ENCODE results near the gene DDX47.

Gene DDX47

DNA sequence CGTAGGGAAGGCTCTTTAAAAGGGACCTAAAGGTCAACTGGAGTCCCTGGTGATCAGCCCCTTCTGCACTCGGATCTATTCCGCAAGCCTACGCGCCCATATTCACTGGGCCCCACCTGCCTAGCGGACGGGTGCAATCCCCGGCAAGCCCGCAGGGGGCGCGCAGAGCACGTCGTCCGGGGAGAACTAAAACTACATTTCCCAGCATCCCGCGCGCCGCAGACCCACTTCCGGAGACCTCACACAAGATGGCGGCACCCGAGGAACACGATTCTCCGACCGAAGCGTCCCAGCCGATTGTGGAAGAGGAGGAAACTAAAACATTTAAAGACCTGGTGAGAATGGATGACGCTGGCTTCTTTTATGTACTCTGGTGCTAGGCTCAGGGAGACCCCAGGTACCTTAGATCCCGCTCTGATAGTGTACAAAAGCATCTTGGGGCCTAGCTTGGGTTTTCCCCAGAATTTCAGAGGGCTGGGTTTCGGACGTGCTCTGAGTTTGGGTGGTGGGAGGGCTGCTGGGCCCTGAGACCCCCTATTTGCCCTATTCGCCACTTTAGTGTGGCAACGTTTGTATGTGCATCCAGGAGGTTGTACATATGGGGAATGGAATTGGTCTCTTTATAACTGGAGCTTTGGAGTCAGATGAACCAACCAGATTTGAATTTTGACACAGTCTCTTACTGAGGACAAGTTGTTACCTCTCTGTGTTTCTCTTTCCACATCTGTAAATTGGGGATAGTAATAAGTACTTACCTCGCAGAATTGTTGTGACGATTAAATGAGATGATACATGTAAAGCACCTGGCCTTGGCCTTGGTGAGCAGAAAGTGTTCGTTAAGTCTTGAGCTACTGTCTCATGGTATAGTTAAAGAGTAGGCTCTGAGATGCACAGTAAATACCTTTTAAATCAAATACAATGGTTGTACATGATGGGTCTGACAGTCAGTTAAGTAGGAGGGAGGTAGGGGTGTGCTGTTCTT, at the start of gene DDX47:
Gene DDX47 (plus strand): TSS at position 227 of the 982 bp plus-strand sequence. CDS start 22 bp downstream, at position 249.
- DNase-seq (ENCODE audit: low read depth, low spot score), result peak; percentile 60

DNA sequence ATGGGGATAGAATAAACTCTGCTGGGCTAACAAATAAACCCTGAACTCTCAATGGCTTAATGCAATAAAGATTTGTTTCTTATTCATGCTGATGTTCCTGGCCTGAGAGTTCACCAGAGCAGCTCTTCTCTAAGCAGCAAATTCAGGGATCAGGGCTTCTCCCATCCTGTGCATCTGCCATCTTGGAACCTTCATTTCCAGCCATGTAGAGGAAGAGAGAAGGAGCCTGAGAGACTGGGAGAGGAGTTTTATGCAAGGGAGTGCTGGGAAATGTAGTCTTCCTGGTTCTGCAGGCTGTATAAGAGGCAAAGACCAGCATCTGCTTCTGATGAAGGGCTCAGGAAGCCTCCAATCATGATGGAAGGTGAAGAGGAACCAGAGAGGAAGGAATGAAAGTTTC, 48.3 kb upstream of the DDX47 start:
- no peak for DNase-seq (ENCODE audit: low read depth, low spot score)

- no peak for DNase-seq (ENCODE audit: low read depth, low spot score)
Measured at GRCh38 chr12:12770262-12770661, 42.9 kb upstream of the DDX47 start.

- no peak for DNase-seq (ENCODE audit: low read depth, low spot score)
Measured at GRCh38 chr12:12774791-12775190, 38.4 kb upstream of the DDX47 start.

DNA sequence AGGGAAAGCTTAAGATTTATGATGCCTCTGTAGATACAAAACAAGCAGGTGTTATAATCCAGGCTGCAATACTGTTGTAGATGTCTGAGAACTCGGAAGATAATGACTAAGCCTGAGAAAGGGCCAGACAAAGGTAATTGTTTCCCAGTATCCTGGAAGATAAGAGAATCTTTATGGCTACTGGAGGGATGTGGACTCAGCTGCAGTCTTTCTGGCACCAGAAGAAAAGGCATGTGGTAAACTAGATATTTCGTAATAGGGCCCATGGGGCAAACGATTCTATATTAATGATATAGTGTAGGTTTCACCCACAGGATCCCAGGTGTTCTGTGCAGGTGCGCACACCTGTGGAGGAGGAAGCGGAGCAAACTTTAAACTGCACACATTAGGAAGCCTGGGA, 36.9 kb upstream of the DDX47 start:
- DNase-seq (ENCODE audit: low read depth, low spot score), result no peak

DNA sequence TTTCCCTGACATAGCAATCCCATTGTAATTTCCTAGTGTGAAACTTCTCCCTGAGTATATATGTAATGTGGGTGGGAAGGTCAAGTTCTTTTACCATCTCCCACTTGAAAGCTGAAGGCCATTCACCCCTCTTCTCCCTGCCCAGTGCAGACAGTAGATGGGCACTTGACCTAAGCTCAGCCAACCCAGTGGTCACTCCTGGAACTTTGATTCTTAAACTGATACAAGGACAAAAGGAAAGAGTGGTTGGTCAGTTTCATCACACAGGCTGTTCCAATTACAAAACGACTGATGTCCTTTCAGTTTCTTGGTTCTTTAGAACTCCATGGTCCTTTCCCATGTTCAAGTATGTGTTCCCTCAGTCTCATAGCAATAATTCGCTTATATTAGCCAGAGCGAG, 36.1 kb upstream of the DDX47 start:
- no peak for DNase-seq (ENCODE audit: low read depth, low spot score)

- no peak for DNase-seq (ENCODE audit: low read depth, low spot score)
Measured at GRCh38 chr12:12779007-12779406, 34.1 kb upstream of the DDX47 start.

- DNase-seq (ENCODE audit: low read depth, low spot score), result no peak
Measured at GRCh38 chr12:12779529-12779928, 33.6 kb upstream of the DDX47 start.

- DNase-seq (ENCODE audit: low read depth, low spot score), result no peak
Measured at GRCh38 chr12:12784116-12784515, 29.0 kb upstream of the DDX47 start.

DNA sequence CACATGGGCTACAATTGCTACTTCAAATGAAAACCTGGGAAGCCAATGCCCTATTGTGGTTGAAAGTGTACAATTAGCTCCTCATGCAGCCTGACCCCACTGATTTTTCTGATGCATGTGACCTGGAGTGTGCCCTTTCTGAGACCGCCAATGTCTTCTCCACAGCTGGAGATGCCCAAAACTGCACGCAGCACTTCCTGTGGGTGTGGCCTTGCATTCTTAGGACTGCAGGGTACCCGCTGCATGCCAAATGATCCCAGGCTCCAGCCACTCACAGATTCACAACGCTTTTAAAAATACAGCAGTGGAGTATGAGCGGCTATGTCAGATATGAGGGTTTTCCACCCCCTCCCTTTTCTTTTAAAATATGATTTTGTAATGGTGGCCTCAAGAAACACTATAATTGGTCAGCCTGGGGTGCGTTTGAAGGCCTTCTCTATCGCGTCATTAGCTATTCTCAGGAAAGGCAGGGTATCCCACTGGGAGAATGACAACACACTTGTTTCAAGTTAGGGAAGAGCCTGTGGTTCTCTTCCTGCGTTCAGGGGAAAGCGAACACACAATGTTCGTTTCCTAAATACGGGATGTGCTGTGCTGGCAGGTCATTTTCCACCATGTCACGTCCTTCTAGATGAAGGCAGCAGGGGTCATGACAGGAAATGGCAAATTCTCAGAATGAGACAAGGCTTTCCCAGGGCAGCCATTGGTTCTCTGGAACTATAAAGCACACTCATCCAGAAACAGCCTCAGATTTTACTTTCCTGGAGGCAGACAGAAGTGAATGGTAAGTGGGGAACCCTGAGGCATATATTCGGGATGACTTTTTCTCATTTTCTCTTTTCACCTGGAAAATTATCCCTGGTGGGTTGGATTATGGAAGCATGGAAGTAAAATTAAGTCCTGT, 28.0 kb upstream of the DDX47 start, which contains the start of gene APOLD1:
Gene APOLD1 (plus strand): TSS at position 749 of the 904 bp plus-strand sequence. CDS start 33 bp downstream, at position 782.
- DNase-seq (ENCODE audit: low read depth, low spot score), result no peak

GRCh38 chr12:12786351-12786705, 26.8 kb upstream of the DDX47 start:
- no peak for DNase-seq (ENCODE audit: low read depth, low spot score)

DNA sequence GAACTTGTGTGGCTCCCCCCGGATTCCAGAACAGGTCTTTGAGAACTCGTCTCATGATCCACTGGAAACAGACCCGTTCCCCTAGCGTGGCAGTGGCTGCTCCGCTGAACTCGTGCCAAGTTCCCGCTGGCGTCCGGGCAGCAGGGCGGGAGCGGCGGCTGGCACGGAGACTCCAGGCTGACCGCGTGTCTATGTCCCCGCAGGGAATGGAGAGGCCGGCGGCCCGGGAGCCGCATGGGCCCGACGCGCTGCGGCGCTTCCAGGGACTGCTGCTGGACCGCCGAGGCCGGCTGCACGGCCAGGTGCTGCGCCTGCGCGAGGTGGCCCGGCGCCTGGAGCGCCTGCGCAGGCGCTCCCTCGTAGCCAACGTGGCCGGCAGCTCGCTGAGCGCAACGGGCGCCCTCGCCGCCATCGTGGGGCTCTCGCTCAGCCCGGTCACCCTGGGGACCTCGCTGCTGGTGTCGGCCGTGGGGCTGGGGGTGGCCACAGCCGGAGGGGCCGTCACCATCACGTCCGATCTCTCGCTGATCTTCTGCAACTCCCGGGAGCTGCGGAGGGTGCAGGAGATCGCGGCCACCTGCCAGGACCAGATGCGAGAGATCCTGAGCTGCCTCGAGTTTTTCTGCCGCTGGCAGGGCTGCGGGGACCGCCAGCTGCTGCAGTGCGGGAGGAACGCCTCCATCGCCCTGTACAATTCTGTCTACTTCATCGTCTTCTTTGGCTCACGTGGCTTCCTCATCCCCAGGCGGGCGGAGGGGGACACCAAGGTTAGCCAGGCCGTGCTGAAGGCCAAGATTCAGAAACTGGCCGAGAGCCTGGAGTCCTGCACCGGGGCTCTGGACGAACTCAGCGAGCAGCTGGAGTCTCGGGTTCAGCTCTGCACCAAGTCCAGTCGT, 26.2 kb upstream of the DDX47 start:
- no peak for DNase-seq (ENCODE audit: low read depth, low spot score)

DNA sequence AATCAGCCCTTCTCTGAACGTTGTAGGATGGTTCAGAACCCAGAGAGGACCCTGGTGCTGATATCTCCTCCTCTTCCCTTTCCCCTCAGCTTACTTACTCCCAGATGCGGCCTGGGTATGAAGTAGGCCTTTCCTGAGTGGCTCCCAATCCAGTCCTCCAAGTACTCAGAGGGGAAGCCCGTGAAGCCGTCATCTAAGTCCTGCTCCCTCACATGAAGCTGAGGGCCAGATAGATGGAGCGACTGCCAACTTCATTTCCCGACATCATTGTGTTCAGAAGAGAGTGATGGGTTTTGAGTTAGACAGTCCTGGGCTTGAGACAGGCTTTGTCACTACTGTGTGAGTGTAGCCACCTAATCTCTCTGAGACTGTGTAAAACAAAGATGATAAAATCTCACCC, 25.0 kb upstream of the DDX47 start:
- DNase-seq (ENCODE audit: low read depth, low spot score), result no peak

DNA sequence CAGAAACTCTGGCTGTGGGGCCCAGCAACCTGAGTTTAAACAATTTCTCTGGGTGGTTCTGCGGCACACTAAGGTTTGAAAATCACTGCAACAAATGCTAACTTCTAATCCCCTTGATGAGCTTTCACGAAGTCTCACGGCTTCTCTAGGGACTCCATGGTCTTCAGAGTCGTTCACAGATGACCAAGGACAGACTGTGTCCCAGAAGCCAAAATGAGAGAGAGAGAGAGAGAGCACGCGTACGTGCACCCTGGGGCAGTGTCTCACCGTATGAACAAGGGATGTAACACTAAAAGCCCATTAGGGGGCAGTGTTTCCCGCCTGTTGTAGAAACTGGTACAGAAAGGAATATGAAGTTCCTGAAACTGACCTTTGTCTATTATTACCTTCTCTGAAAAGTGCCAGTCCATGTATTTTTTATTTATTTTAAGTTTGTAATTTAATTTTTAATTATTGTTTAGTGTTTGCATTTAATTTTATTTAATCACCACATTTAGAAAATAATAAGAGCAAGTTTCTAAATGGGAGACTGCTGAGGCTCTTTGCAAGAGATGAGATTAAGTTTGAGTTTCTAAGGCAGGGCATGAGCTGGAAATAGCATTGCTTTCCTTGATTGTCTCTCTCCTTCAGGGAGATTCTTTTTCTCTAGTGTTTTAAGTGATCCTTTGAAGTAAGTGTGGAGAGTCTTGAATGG, 24.3 kb upstream of the DDX47 start:
- peak; percentile 48 for DNase-seq (ENCODE audit: low read depth, low spot score)

- DNase-seq (ENCODE audit: low read depth, low spot score), result no peak
Measured at GRCh38 chr12:12790956-12791355, 22.2 kb upstream of the DDX47 start.

DNA sequence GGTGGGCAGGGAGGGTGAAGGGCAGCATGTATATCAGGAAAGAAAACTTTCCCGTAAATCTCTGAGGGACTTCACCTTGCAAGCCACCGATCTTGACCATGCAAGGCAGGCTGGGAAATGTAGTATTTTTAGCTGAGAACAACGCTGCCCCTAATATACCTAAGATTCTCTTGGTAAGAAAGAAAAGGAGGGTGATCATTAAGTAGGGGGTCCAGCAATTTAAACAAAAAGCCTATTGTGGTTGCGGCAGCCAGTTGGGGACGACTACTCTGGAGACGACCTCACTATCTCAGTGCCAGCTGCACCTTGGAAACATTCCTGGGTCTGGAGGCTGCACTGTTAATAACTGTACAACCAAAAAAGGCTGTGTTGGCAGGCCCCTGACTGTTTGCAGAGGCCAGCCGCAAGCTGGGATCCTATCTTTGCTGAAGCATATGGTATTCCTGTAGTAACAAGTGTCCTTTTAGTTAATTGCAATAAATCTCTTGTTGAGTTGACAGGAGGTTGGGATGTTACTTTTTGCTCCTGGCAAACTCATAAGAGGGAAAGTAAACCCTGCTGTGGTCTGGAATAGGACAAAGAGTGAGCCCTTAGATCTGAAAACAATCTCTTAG, 21.3 kb upstream of the DDX47 start:
- no peak for DNase-seq (ENCODE audit: low read depth, low spot score)

- no peak for DNase-seq (ENCODE audit: low read depth, low spot score)
Measured at GRCh38 chr12:12792421-12792820, 20.7 kb upstream of the DDX47 start.

GRCh38 chr12:12794686-12795085, 18.5 kb upstream of the DDX47 start:
- DNase-seq (ENCODE audit: low read depth, low spot score), result no peak

DNA sequence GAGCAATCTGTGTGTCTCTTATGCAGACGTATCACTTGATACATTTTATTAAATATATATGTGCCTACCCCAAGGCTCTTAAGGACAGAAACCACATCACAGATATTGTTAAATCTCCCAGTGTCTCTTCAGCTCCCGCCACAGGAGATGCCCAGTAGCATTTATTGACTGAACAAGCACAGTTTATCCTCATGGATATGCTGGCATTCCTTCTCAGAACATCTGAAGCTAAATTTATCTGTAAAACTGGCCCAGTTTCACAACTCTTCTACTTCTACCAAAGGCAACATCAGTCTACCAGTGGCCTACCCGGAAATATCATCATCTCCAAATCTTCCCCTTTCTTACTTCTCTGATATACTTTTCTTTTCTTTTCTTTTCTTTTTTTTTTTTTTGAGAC, 17.0 kb upstream of the DDX47 start:
- no peak for DNase-seq (ENCODE audit: low read depth, low spot score)

All from iPS DF 19.7 (cell line).